Activated T-helper 2 cell treated with anti-CD3 and anti-CD28 coated beads, Interferon-gamma antibody, Interleukin-2, Interleukin-4, amounts not matched to agents 10 μg/mL and 5 μg/mL and 100 μg/mL, durations not matched to agents 14 hours and 24 hours and 36 hours (primary cell): Measurements from ENCODE around the gene SCN4B. TPM values are rescaled to one million over a fixed set of nuclear protein-coding genes. Genes with fewer than 3 reads are reported as not detected.
A peak's percentile ranks its signal among the peaks of the same experiment; 100 is the strongest.

ENCODE experiments used
- DNase-seq: peaks from one replicate; pipeline ENCODE4 v3.0.0; 2021; ENCODE audit warnings: low spot score
- H3K27ac Mint-ChIP-seq: one replicate; pipeline ENCODE4 v1.8.0; 2021; ENCODE audit warnings: mixed read lengths
- H3K27me3 Mint-ChIP-seq: one replicate; pipeline ENCODE4 v1.8.0; 2021; ENCODE audit warnings: low read depth, mixed read lengths
- H3K36me3 Mint-ChIP-seq: one replicate; pipeline ENCODE4 v1.8.0; 2021; ENCODE audit warnings: low read depth, mixed read lengths
- H3K4me1 Mint-ChIP-seq: one replicate; pipeline ENCODE4 v1.8.0; 2021; ENCODE audit warnings: low read depth, mixed read lengths
- H3K4me3 Mint-ChIP-seq: one replicate; pipeline ENCODE4 v1.8.0; 2021; ENCODE audit warnings: low read depth, mild to moderate bottlenecking, moderate library complexity, mixed read lengths
- H3K9me3 Mint-ChIP-seq: one replicate; pipeline ENCODE4 v1.8.0; 2021; ENCODE audit warnings: mixed read lengths
- intact Hi-C: fragments of 100-400 bp; cut with micrococcal nuclease; formaldehyde crosslinking; loops from one replicate; pipeline ENCODE4 v1.15.1; 2023
- total RNA-seq: library from RNA; stranded (reverse); gene quantifications from 2 replicates; pipeline ENCODE4 v1.2.3, GENCODE V29; 2022

Gene SCN4B
- total RNA-seq, 1 donor from 2014 or later: 0.32 TPM

GRCh38 chr11:118144301-118145268 is 8.0 kb downstream of the SCN4B start:
- H3K4me3 Mint-ChIP-seq: no peak overlapping the region
- H3K27me3 Mint-ChIP-seq: peaks cover 64% of the 10 kb centered on the region
- intact Hi-C loops: loop anchor here (1.0 to 10.0 kb wide), 6 partner anchors 27 to 466 kb away; no protein-coding TSS in a partner anchor

DNA sequence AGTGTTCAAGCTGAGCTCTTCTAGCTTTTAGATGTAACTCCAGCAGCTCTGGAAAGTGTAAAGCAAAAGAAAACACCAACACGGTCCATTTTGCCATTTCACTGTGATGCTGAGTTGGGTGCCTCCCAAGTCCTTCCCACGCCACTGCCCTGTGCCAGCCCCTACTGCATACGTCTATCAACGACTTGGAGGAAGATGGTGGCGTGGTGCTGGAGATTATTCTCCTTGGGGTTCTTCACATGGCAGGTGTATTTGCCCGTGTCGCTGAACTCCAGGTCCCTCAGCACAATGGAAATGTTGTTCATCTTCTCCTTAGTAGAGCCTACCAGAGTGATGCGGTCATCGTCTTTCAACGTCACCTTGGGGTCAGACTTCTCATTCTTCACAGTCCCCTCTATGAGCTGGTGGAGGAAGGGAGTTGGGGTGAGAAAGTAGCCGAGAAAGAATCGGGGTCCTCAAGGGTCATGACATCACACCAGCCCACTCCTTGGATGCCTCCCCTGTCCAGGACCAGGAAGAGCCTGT is 8.9 kb downstream of the SCN4B start:
- no peaks in the 10 kb centered on the region for H3K9me3 Mint-ChIP-seq
- H3K27me3 Mint-ChIP-seq: peaks cover 66% of the 10 kb centered on the region
- intact Hi-C loops: loop anchor here (2.0 to 10.0 kb wide), 2 partner anchors 339 to 467 kb away; no protein-coding TSS in a partner anchor
- no peak overlapping the region for H3K27ac Mint-ChIP-seq
- no peak overlapping the region for H3K4me3 Mint-ChIP-seq
- DNase-seq: no peak
- H3K36me3 Mint-ChIP-seq: no peaks in the 10 kb centered on the region
- H3K4me1 Mint-ChIP-seq: peaks cover 6% of the 10 kb centered on the region

More at GRCh38 chr11:118144301-118145268, 8.0 kb downstream of the SCN4B start:
- Mint-ChIP-seq H3K9me3 (no peaks in the 10 kb centered on the region), H3K27ac (no peak overlapping the region), H3K36me3 (no peaks in the 10 kb centered on the region), H3K4me1 (peaks cover 6% of the 10 kb centered on the region)
- no peak for DNase-seq

- no peak for DNase-seq
Measured at GRCh38 chr11:118142809-118143208, 9.8 kb downstream of the SCN4B start.

GRCh38 chr11:118142081-118142480 is 10.5 kb downstream of the SCN4B start:
- H3K27me3 Mint-ChIP-seq: peaks cover 56% of the 10 kb centered on the region
- no peaks in the 10 kb centered on the region for H3K36me3 Mint-ChIP-seq
- H3K4me3 Mint-ChIP-seq: no peak overlapping the region
- no peaks in the 10 kb centered on the region for H3K9me3 Mint-ChIP-seq
- intact Hi-C loops: loop anchor here (10.0 kb wide), 1 partner anchor 337 kb away; no protein-coding TSS in a partner anchor
- peaks cover 6% of the 10 kb centered on the region for H3K4me1 Mint-ChIP-seq
- no peak overlapping the region for H3K27ac Mint-ChIP-seq
- no peak for DNase-seq

More at GRCh38 chr11:118142809-118143208, 9.8 kb downstream of the SCN4B start:
- Mint-ChIP-seq H3K27ac (no peak overlapping the region), H3K36me3 (no peaks in the 10 kb centered on the region), H3K4me1 (peaks cover 6% of the 10 kb centered on the region), H3K4me3 (peak overlapping the region; percentile 60), H3K9me3 (no peaks in the 10 kb centered on the region), H3K27me3 (peaks cover 61% of the 10 kb centered on the region)
- intact Hi-C loops: loop anchor here (10.0 kb wide), 1 partner anchor 338 kb away; no protein-coding TSS in a partner anchor

GRCh38 chr11:118139578-118139977 is 13.0 kb downstream of the SCN4B start:
- Mint-ChIP-seq H3K36me3 (no peaks in the 10 kb centered on the region), H3K9me3 (no peaks in the 10 kb centered on the region), H3K27ac (no peak overlapping the region), H3K4me3 (no peak overlapping the region), H3K27me3 (peaks cover 47% of the 10 kb centered on the region), H3K4me1 (peaks cover 3% of the 10 kb centered on the region)
- intact Hi-C loops: no loop called here
- no peak for DNase-seq

GRCh38 chr11:118138839-118139420 is 13.7 kb downstream of the SCN4B start:
- Mint-ChIP-seq H3K9me3 (no peaks in the 10 kb centered on the region), H3K36me3 (no peaks in the 10 kb centered on the region), H3K27ac (no peak overlapping the region), H3K4me3 (no peak overlapping the region), H3K4me1 (peaks cover 3% of the 10 kb centered on the region), H3K27me3 (peaks cover 40% of the 10 kb centered on the region)
- intact Hi-C loops: no loop called here
- no peak for DNase-seq

GRCh38 chr11:118136801-118137200 is 15.8 kb downstream of the SCN4B start:
- Mint-ChIP-seq H3K4me3 (no peak overlapping the region), H3K27me3 (peaks cover 24% of the 10 kb centered on the region), H3K27ac (no peak overlapping the region), H3K4me1 (no peaks in the 10 kb centered on the region), H3K9me3 (no peaks in the 10 kb centered on the region), H3K36me3 (no peaks in the 10 kb centered on the region)
- DNase-seq: no peak
- intact Hi-C loops: no loop called here

- peaks cover 23% of the 10 kb centered on the region for H3K27me3 Mint-ChIP-seq
- DNase-seq: no peak
- intact Hi-C loops: no loop called here
- no peak overlapping the region for H3K4me3 Mint-ChIP-seq
- H3K27ac Mint-ChIP-seq: no peak overlapping the region
- H3K36me3 Mint-ChIP-seq: no peaks in the 10 kb centered on the region
- H3K9me3 Mint-ChIP-seq: no peaks in the 10 kb centered on the region
- H3K4me1 Mint-ChIP-seq: no peaks in the 10 kb centered on the region
Measured at GRCh38 chr11:118136341-118136740, 16.3 kb downstream of the SCN4B start.

DNA sequence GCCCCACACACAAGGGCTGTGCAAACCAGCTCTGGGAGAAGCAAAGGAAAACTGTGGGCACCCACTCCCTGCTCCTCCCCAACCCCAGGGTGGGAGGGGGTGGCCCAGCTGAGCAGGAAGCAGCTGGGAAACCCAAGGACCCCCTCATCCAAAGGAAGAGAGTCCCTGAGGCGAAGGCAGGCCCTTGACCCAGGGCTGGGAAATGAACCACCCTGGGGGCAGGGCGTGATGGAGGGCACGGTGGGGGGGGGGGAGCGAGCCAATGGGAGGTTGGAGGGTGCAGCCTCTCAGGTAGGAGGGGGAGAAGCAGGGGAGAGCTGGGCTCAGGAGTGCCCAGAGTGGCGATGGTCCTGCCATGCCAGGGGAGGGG is 16.8 kb downstream of the SCN4B start:
- DNase-seq: no peak
- peaks cover 25% of the 10 kb centered on the region for H3K27me3 Mint-ChIP-seq
- H3K36me3 Mint-ChIP-seq: no peaks in the 10 kb centered on the region
- H3K4me3 Mint-ChIP-seq: no peak overlapping the region
- no peaks in the 10 kb centered on the region for H3K4me1 Mint-ChIP-seq
- intact Hi-C loops: no loop called here
- no peaks in the 10 kb centered on the region for H3K9me3 Mint-ChIP-seq
- no peak overlapping the region for H3K27ac Mint-ChIP-seq

GRCh38 chr11:118135051-118135795 is 17.4 kb downstream of the SCN4B start:
- Mint-ChIP-seq H3K4me3 (no peak overlapping the region), H3K4me1 (no peaks in the 10 kb centered on the region), H3K27me3 (peaks cover 20% of the 10 kb centered on the region), H3K27ac (no peak overlapping the region), H3K9me3 (no peaks in the 10 kb centered on the region), H3K36me3 (no peaks in the 10 kb centered on the region)
- DNase-seq: no peak
- intact Hi-C loops: no loop called here

GRCh38 chr11:118133816-118134215 is 18.8 kb downstream of the SCN4B start:
- Mint-ChIP-seq H3K4me3 (no peak overlapping the region), H3K4me1 (no peaks in the 10 kb centered on the region), H3K9me3 (no peaks in the 10 kb centered on the region), H3K27me3 (peaks cover 17% of the 10 kb centered on the region), H3K27ac (no peak overlapping the region), H3K36me3 (no peaks in the 10 kb centered on the region)
- DNase-seq: no peak
- intact Hi-C loops: no loop called here

DNA sequence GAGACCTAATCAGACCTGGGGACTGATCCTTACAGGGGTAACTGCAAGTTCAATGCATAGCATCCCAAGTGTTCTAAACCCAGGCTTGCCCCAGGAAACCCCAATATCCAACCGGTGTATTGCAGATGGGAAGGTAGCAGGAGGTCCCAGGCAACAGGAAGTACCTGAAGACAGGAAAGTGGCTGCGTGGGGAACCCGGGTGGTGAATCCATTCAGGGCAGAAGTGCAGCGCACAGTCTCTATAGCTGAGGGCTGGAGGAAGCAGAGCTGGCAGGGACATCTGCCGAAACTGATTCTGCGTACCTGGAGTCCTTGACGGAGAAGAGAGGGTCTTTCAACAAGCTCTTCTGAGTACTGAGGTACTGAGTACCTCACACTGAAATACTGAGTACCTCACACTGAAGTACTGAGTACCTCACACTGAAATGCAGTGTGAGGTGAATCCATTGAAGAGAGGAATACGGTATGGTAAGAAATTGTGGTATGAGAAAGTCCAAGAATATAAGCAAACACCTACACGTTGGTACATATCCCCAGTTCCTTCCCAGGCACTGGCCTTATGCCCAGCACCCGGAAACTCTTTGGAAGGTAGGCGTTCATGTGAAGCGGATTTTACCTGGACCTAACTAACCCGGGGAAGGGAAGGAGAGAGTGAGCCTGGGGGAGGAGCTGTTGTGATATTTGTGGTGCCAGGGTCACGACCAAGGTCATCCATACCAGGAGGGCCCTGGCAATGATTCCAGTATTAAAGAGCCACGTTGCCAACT is 20.1 kb downstream of the SCN4B start:
- intact Hi-C loops: no loop called here
- H3K36me3 Mint-ChIP-seq: no peaks in the 10 kb centered on the region
- no peak for DNase-seq
- H3K4me1 Mint-ChIP-seq: no peaks in the 10 kb centered on the region
- H3K27me3 Mint-ChIP-seq: peaks cover 18% of the 10 kb centered on the region
- H3K9me3 Mint-ChIP-seq: no peaks in the 10 kb centered on the region
- H3K27ac Mint-ChIP-seq: no peak overlapping the region
- no peak overlapping the region for H3K4me3 Mint-ChIP-seq
